ENCODE data around the gene ELOVL2.

DNA sequence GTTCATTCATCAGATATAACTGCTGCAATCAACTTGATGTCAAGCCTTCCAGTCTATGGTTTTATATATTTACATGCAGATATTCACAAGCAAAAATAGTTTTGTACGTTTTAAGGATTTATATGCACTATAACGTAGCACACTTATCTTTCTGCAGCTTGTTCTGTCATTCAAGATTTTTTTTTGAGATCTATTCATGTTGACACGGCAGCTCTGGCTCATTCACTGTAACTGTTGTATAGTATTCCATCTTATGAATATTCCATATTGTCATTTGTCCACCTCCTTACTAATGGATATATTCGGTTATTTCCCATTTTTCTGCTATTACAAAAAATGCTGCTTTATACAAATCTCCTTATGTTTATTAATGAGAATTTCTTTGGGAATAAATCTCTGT is 13.2 kb downstream of the ELOVL2 start:
- TF ChIP-seq, protein P1, sequence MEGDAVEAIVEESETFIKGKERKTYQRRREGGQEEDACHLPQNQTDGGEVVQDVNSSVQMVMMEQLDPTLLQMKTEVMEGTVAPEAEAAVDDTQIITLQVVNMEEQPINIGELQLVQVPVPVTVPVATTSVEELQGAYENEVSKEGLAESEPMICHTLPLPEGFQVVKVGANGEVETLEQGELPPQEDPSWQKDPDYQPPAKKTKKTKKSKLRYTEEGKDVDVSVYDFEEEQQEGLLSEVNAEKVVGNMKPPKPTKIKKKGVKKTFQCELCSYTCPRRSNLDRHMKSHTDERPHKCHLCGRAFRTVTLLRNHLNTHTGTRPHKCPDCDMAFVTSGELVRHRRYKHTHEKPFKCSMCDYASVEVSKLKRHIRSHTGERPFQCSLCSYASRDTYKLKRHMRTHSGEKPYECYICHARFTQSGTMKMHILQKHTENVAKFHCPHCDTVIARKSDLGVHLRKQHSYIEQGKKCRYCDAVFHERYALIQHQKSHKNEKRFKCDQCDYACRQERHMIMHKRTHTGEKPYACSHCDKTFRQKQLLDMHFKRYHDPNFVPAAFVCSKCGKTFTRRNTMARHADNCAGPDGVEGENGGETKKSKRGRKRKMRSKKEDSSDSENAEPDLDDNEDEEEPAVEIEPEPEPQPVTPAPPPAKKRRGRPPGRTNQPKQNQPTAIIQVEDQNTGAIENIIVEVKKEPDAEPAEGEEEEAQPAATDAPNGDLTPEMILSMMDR (optimal IDR thresholded peaks at IDR 0.05 in 1 of 3, IDR thresholded peaks at IDR 0.05 in 1 of 3, conservative IDR thresholded peaks at IDR 0.05 in 1 of 3; ENCODE audit: extremely low read depth in 1 of 3, insufficient read depth in 2 of 3, low read length in 3 of 3): no peak
- no peak for TF ChIP-seq EZH2 (IDR thresholded peaks at IDR 0.05; ENCODE audit: low read length)
